ENCODE data around the gene DLD.

The DLD gene

GRCh38 chr7:107937531-107937930 lies 46.5 kb downstream of the DLD start:
- Mint-ChIP-seq H3K4me3 (no peak overlapping the region), H3K9me3 (no peaks in the 10 kb centered on the region), H3K4me1 (no peaks in the 10 kb centered on the region), H3K27me3 (no peaks in the 10 kb centered on the region), H3K27ac (no peak overlapping the region), H3K36me3 (peaks cover 15 to 27% of the 10 kb centered on the region in 2 donors)
- no peak for DNase-seq
- ATAC-seq (replicated peaks), result no peak

GRCh38 chr7:107938456-107939250 lies 47.7 kb downstream of the DLD start:
- Mint-ChIP-seq H3K27ac (no peak overlapping the region), H3K4me1 (no peaks in the 10 kb centered on the region), H3K4me3 (no peak overlapping the region), H3K36me3 (peaks cover 12 to 26% of the 10 kb centered on the region in 2 donors), H3K9me3 (no peaks in the 10 kb centered on the region), H3K27me3 (no peaks in the 10 kb centered on the region)
- DNase-seq, result no peak
- ATAC-seq (replicated peaks), result no peak

GRCh38 chr7:107939573-107940489 lies 48.8 kb downstream of the DLD start:
- H3K36me3 Mint-ChIP-seq, result peaks cover 11 to 26% of the 10 kb centered on the region in 2 donors
- DNase-seq (no peak), ATAC-seq (replicated peaks) (no peak)
- H3K9me3 Mint-ChIP-seq, result no peaks in the 10 kb centered on the region
- no peak overlapping the region for H3K27ac Mint-ChIP-seq
- H3K27me3 Mint-ChIP-seq, result no peaks in the 10 kb centered on the region
- no peak overlapping the region for H3K4me3 Mint-ChIP-seq
- H3K4me1 Mint-ChIP-seq, result no peaks in the 10 kb centered on the region

- Mint-ChIP-seq H3K27ac (no peak overlapping the region), H3K9me3 (no peaks in the 10 kb centered on the region), H3K4me3 (no peak overlapping the region), H3K36me3 (peaks cover 11 to 24% of the 10 kb centered on the region in 2 donors), H3K4me1 (no peaks in the 10 kb centered on the region), H3K27me3 (no peaks in the 10 kb centered on the region)
- ATAC-seq (replicated peaks) (no peak), DNase-seq (no peak)
Observed at GRCh38 chr7:107940951-107941350, 50.0 kb downstream of the DLD start.

GRCh38 chr7:107943018-107943417 lies 52.0 kb downstream of the DLD start:
- H3K4me3 Mint-ChIP-seq, result no peak overlapping the region
- no peaks in the 10 kb centered on the region for H3K9me3 Mint-ChIP-seq
- no peaks in the 10 kb centered on the region for H3K4me1 Mint-ChIP-seq
- H3K27ac Mint-ChIP-seq, result no peak overlapping the region
- ATAC-seq (replicated peaks) (no peak), DNase-seq (no peak)
- H3K27me3 Mint-ChIP-seq, result no peaks in the 10 kb centered on the region
- H3K36me3 Mint-ChIP-seq, result peaks cover 11 to 24% of the 10 kb centered on the region in 2 donors

GRCh38 chr7:107944411-107945169 lies 53.6 kb downstream of the DLD start:
- H3K9me3 Mint-ChIP-seq, result no peaks in the 10 kb centered on the region
- no peak for ATAC-seq (replicated peaks)
- H3K27ac Mint-ChIP-seq, result no peak overlapping the region
- H3K4me1 Mint-ChIP-seq, result no peaks in the 10 kb centered on the region
- no peak for DNase-seq
- no peaks in the 10 kb centered on the region for H3K27me3 Mint-ChIP-seq
- no peak overlapping the region for H3K4me3 Mint-ChIP-seq
- peaks cover 10 to 18% of the 10 kb centered on the region in 2 donors for H3K36me3 Mint-ChIP-seq

- no peaks in the 10 kb centered on the region for H3K27me3 Mint-ChIP-seq
- no peaks in the 10 kb centered on the region for H3K9me3 Mint-ChIP-seq
- H3K4me3 Mint-ChIP-seq, result no peak overlapping the region
- DNase-seq (no peak), ATAC-seq (replicated peaks) (no peak)
- H3K27ac Mint-ChIP-seq, result no peak overlapping the region
- no peaks in the 10 kb centered on the region for H3K4me1 Mint-ChIP-seq
- H3K36me3 Mint-ChIP-seq, result peaks cover 4 to 11% of the 10 kb centered on the region in 2 donors
Observed at GRCh38 chr7:107945332-107945731, 54.3 kb downstream of the DLD start.

- Mint-ChIP-seq H3K27me3 (no peaks in the 10 kb centered on the region), H3K9me3 (no peaks in the 10 kb centered on the region), H3K36me3 (peaks cover 4 to 8% of the 10 kb centered on the region in 2 donors), H3K4me1 (no peaks in the 10 kb centered on the region), H3K27ac (no peak overlapping the region), H3K4me3 (no peak overlapping the region)
- no peak for ATAC-seq (replicated peaks)
- no peak for DNase-seq
Observed at GRCh38 chr7:107946451-107946850, 55.5 kb downstream of the DLD start.

- Mint-ChIP-seq H3K27ac (no peak overlapping the region), H3K4me3 (no peak overlapping the region), H3K27me3 (no peaks in the 10 kb centered on the region), H3K36me3 (peaks cover 4 to 8% of the 10 kb centered on the region in 2 donors), H3K4me1 (no peaks in the 10 kb centered on the region), H3K9me3 (no peaks in the 10 kb centered on the region)
- ATAC-seq (replicated peaks) (no peak), DNase-seq (no peak)
Observed at GRCh38 chr7:107946881-107947280, 55.9 kb downstream of the DLD start.

GRCh38 chr7:107948645-107949442 lies 57.9 kb downstream of the DLD start:
- Mint-ChIP-seq H3K27me3 (no peaks in the 10 kb centered on the region), H3K36me3 (no peaks in the 10 kb centered on the region), H3K27ac (no peak overlapping the region), H3K4me1 (no peaks in the 10 kb centered on the region), H3K4me3 (no peak overlapping the region), H3K9me3 (no peaks in the 10 kb centered on the region)
- ATAC-seq (replicated peaks), result no peak
- no peak for DNase-seq

- no peaks in the 10 kb centered on the region for H3K4me1 Mint-ChIP-seq
- no peaks in the 10 kb centered on the region for H3K9me3 Mint-ChIP-seq
- DNase-seq, result no peak
- no peak overlapping the region for H3K27ac Mint-ChIP-seq
- no peaks in the 10 kb centered on the region for H3K27me3 Mint-ChIP-seq
- ATAC-seq (replicated peaks), result no peak
- no peak overlapping the region for H3K4me3 Mint-ChIP-seq
- H3K36me3 Mint-ChIP-seq, result no peaks in the 10 kb centered on the region
Observed at GRCh38 chr7:107949443-107949935, 58.5 kb downstream of the DLD start.

GRCh38 chr7:107951172-107951787 lies 60.3 kb downstream of the DLD start:
- H3K4me1 Mint-ChIP-seq, result no peaks in the 10 kb centered on the region
- H3K27me3 Mint-ChIP-seq, result peaks cover 0 to 5% of the 10 kb centered on the region in 2 donors
- no peaks in the 10 kb centered on the region for H3K36me3 Mint-ChIP-seq
- no peaks in the 10 kb centered on the region for H3K9me3 Mint-ChIP-seq
- ATAC-seq (replicated peaks), result no peak
- DNase-seq, result no peak
- no peak overlapping the region for H3K4me3 Mint-ChIP-seq
- H3K27ac Mint-ChIP-seq, result no peak overlapping the region

- no peaks in the 10 kb centered on the region for H3K36me3 Mint-ChIP-seq
- H3K27ac Mint-ChIP-seq, result no peak overlapping the region
- no peak overlapping the region for H3K4me3 Mint-ChIP-seq
- no peaks in the 10 kb centered on the region for H3K4me1 Mint-ChIP-seq
- peaks cover 0 to 5% of the 10 kb centered on the region in 2 donors for H3K27me3 Mint-ChIP-seq
- H3K9me3 Mint-ChIP-seq, result no peaks in the 10 kb centered on the region
- no peak for DNase-seq
- ATAC-seq (replicated peaks), result no peak
Observed at GRCh38 chr7:107951896-107952295, 60.9 kb downstream of the DLD start.
